H1 (cell line): ENCODE measurements around the gene SIN3B. TPM values are rescaled to one million over a fixed set of nuclear protein-coding genes. Genes with fewer than 3 reads are reported as not detected.

ENCODE experiments used
- CHD7 ChIP-seq: fragments of 300-600 bp; sonication (generic); IDR thresholded peaks from 2 replicates; pipeline ENCODE4 v1.7.1; 2012; ENCODE audit warnings: low read length, moderate library complexity, mild to moderate bottlenecking, inconsistent platforms; ENCODE audit not compliant: insufficient replicate concordance
- CREB1 ChIP-seq: IDR thresholded peaks from 2 replicates; pipeline ENCODE4 v1.6.1; 2012; ENCODE audit warnings: inconsistent platforms
- E2F6 ChIP-seq: IDR thresholded peaks from 2 replicates; pipeline ENCODE4 v1.6.1; 2012; ENCODE audit warnings: inconsistent platforms
- GTF2F1 ChIP-seq: IDR thresholded peaks from 2 replicates; pipeline ENCODE4 v1.6.1; 2012; ENCODE audit warnings: low read depth, low read length, improper control_type of control experiment, borderline replicate concordance
- JUN ChIP-seq: IDR thresholded peaks from 2 replicates; pipeline ENCODE4 v1.6.1; 2011; ENCODE audit warnings: low read depth, mild to moderate bottlenecking, improper control_type of control experiment, low read length
- KDM5A ChIP-seq: fragments of 200-600 bp; IDR thresholded peaks from 2 replicates; pipeline ENCODE4 v1.7.1; 2012; ENCODE audit warnings: mild to moderate bottlenecking, low read length, inconsistent platforms, mixed read lengths
- RBBP5 ChIP-seq: IDR thresholded peaks from 2 replicates; pipeline ENCODE4 v1.7.1; 2012; ENCODE audit warnings: low read depth, mild to moderate bottlenecking, inconsistent platforms, low read length, moderate library complexity, borderline replicate concordance
- SIN3A ChIP-seq, 2 experiments: IDR thresholded peaks in 1 of 2; conservative IDR thresholded peaks in 1 of 2; 2 replicates each; pipeline ENCODE4 v1.6.1; 2011 to 2012; ENCODE audit warnings: low read length in 2 of 2, improper control_type of control experiment in 1 of 2, low read depth in 1 of 2, mild to moderate bottlenecking in 1 of 2
- SP4 ChIP-seq: IDR thresholded peaks from 2 replicates; pipeline ENCODE4 v1.6.1; 2012; ENCODE audit warnings: low read length, inconsistent platforms
- TEAD4 ChIP-seq: IDR thresholded peaks from 2 replicates; pipeline ENCODE4 v1.6.1; 2012; ENCODE audit warnings: low read depth, low read length, inconsistent platforms, mixed read lengths
- ZNF274 ChIP-seq: IDR thresholded peaks from 2 replicates; pipeline ENCODE4 v1.7.0; 2012; ENCODE audit warnings: low read length, borderline replicate concordance; ENCODE audit errors: extremely low read depth
- polyA plus RNA-seq, 7 experiments: library from polyadenylated mRNA; depleted of rRNA in 3 of 7; stranded (reverse) in 5 of 7; unstranded in 2 of 7; fragments of >200 nt in 5 of 7; fragments of 200-250 nt in 2 of 7; gene quantifications; 1 replicate in 5 of 7; 2 replicates in 1 of 7; 4 replicates in 1 of 7; pipeline versions ENCODE4 v1.2.1 to v1.2.3, GENCODE V29; 2011 to 2013; ENCODE audit warnings: missing spikeins in 2 of 7, mixed read lengths in 2 of 7
- total RNA-seq: library from RNA; stranded (reverse); fragmentation: NEBNext Ultra II Directional; extraction: Animal tissue kit (Norgen Biotek cat#: 25700); gene quantifications from 2 replicates; pipeline ENCODE4 v1.2.1, GENCODE V29; 2021

The SIN3B gene
- total and polyA plus RNA-seq, 2 of the 8 experiments (the other 6 are each of a cell fraction or from before 2014, with no cell fraction given) = 29.5 to 71.1 TPM

GRCh38 chr19:16859626-16860025 is 30.4 kb downstream of the SIN3B start (continued):
- no peak for TF ChIP-seq CHD7
- TF ChIP-seq ZNF274 = no peak
- no peak for TF ChIP-seq E2F6
- TF ChIP-seq JUN = no peak
- no peak for TF ChIP-seq TEAD4
- TF ChIP-seq RBBP5 = no peak
- no peak for TF ChIP-seq KDM5A
- TF ChIP-seq GTF2F1 = no peak
- no peak for TF ChIP-seq CREB1
- TF ChIP-seq SP4 = no peak
- TF ChIP-seq SIN3A (conservative IDR thresholded peaks at IDR 0.05 in 1 of 2, IDR thresholded peaks at IDR 0.05 in 1 of 2; ENCODE audit: low read depth in 1 of 2, low read length in 2 of 2) = no peak
